ENCODE results near the gene CLIP1. TPM values are rescaled to one million over a fixed set of nuclear protein-coding genes. Genes with fewer than 3 reads are reported as not detected.
"Not testable (repeated sequence)": the region's sequence is repeated elsewhere in the genome, so short reads cannot be mapped to it uniquely, and the experiment has no call there.

The CLIP1 gene
- total RNA-seq, 1 donor from 2014 or later, result 88.1 TPM

DNA sequence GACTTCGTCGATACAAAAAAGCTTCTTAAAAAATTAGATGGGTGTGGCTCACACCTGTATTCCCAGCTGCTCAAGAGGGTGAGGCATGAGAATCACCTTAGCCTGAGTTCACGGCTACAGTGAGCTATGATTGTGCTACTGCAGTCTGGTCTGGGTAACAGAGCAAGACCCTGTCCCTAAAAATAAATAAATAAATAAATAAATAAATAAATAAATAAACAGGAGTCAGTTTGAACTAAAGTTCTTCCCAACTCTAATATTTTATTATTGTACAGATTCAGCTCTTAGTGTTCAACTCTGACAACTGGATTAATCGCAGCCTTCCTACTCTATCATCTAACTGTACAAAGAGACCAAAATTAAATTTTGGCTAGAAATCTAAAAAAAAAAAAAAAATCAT lies 12.7 kb upstream of the CLIP1 start:
- no peak for DNase-seq (ENCODE audit: low spot score)

DNA sequence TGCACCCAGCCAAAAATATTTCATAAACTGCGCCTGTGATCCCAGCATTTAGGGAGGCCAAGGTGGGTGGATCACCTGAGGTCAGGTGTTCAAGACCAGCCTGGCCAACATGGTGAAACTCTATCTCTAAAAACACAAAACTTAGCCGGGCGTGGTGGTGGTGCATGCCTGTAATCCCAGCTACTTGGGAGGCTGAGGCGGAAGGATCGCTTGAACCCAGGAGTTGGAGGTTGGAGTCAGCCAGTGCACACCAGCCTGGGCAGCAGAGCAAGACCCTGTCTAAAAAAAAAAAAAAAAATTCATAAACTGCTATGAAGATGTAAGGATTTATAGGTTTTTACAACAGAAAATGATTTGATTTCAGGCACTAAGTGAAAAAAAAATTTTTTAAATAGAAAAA lies 6.6 kb upstream of the CLIP1 start:
- not testable (repeated sequence) for DNase-seq (ENCODE audit: low spot score)

DNA sequence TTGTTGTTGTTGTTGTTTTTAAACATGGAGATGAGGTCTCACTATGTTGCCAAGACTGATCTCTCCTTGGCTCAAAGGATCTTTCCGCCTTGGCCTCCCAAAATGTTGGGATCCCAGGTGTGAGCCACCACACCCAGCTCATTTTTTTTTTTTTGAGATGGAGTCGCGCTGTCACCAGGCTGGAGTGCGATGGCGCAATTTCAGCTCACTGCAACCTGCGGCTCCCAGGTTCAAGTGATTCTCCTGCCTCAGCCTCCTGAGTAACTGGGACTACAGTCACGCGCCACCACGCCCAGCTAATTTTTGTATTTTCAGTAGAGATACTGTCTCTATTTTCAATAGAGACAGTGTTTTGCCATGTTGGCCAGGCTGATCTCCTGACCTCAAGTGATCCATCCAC lies 4.9 kb upstream of the CLIP1 start:
- DNase-seq (ENCODE audit: low spot score), result no peak

DNA sequence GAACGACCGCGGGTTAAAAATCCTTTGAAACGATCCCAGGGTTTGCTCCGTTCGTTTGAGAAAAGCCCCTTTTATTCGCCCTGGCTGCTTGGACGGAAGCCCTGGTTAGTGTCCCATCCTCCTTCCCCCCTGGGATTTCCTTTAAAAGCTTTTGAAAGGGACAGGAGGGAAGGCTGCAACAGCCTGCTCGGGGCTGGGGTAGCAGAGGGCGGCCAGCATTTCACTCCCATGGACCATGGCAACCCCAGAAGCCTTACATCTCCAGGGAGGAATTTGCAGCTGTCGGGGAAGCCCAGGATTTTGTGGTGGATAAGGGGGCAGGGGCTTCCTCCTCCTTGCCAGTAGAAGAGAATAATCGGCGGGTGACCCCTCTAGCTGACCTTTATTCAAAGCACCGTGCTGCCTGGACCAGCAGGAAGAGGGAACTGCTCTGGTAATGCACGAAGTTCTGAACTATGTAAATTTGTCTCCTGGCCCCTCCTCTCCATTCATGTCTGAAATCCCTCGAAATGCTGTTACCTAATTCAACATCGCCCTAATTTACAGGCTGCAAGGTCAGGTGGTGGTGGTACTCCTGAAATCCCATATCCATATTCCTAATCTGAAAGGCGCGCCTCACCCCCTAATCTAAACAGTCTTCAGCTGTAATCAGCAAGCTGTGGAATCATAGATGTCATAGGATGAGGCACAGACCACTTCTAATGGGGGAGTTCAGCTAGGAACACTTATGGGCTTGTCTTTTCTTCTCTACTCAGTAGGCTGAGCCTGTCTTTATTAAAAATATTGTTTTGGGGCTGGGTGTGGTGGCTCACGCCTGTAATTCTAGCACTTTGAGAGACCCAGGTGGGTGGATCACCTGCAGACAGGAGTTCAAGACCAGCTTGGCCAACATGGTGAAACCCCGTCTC lies 1.0 kb upstream of the CLIP1 start:
- DNase-seq (ENCODE audit: low spot score), result peak; percentile 44

DNA sequence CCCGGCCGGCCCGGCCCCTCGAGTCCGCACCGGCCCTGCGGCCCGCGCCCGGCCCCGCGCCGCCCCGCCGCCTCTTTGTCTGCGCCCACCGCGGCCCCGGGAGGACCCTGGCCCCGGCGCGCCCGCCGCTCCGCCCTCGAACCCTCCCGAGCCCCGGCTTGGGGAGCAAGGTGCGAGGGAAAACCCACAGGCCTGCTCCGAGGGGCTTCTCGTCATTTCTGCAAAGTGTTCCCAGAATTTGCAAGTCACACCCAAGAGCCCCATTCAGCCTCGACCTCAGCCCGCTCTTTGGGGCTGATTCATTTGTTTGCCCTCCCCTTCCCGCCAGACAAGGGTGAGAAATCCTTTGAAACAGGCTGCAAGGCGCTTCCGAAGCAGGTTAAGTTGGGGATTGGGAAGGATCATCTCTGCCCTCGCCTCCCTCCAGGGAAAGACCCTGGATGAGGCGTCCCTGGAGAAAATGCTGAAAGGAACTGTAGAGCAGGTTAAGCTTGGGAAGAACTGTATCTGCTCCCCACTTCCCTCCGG lies 325 bp upstream of the CLIP1 start:
- DNase-seq (ENCODE audit: low spot score), result peak; percentile 50

DNA sequence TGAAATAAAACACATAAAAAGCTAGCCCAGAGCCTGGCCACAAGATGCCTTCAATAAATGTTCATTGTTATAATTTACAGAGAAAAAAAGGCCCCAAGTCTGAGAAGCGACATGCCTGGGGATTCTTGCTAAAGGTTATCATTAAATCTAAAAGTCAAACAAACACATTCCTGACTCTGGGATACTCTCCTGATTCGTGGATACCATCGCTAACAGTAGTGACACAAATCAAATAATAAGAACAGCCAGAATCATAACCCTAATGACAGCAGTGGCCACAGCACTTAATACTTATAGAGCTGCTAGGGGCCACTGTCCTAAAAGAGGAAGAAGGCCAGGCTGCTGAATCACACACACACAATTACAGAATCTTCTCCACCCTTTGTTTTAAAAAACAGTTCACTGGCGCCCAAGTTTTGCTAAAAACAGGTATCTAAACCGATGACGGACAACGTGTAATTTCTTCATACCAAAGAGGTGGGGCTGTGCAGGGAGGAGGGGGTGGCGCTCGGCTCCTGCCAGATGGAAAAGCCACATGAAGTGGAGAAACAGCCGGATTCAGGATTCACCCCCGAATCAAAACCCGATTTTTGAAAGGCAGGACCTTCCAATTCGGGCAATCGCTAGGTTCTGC lies 1.2 kb downstream of the CLIP1 start:
- DNase-seq (ENCODE audit: low spot score), result peak; percentile 52

DNA sequence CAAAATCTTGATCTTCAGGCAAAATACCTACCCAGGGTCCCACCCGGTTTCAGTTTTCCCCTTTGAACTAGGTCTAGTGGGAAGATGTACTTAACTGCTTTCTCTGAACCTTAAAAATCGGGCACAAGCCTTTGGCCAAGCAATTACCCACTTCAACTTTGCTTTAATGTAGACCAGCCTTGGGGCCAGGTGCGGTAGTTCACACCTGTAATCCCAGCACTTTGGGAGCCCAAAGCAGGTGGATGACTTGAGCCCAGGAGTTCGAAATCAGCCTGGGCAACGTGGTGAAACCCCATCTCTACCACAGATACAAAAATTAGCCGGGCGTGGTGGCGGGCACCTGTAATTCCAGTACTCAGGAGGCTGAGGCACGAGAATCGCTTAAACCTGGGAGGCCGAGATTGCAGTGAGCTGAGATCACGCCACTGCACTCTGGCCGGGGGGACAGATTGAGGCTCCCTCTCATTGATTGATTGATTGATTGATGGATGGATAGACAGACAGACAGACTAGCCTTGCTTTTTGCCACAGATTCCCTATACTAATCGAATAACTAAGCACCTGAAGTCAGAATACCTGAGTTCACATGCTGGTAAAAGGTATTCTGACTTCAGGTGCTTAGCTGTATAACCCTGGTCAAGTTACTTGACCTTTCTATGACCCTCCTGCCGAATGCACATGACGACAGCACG lies 1.9 kb downstream of the CLIP1 start:
- no peak for DNase-seq (ENCODE audit: low spot score)

DNA sequence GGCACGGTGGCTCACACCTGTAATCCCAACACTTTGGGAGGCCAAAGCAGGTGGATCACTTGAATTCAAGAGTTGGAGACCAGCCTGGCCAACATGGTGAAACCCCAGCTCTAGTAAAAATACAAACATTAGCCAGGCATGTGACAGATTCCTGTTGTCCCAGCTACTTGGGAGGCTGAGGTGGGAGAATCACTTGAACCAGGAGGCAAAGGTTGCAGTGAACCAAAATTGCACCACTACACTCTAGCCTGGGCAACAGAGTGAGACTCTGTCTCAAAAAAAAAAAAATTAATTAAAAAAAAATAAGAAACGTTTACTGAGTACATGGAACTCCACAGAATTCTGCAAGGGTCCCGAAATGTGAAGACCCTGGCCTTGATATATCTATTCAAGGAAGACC lies 3.4 kb downstream of the CLIP1 start:
- DNase-seq (ENCODE audit: low spot score), result not testable (repeated sequence)

DNA sequence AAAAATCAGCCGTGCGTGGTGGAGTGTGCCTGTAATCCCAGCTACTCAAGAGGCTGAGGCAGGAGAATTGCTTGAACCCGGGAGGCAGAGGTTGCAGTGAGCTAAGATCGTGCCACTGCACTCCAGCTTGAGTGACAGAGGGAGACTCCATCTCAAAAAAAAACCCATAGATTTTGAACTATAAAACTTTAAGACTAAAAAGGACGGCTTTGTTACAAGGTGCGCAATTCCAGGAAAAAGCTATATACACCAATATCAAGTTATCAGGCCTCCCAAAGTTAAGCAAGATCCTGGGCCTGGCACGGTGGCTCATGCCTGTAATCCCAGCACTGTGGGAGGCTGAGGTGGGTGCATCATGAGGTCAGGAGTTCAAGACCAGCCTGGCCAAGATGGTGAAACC lies 6.8 kb downstream of the CLIP1 start:
- DNase-seq (ENCODE audit: low spot score), result not testable (repeated sequence)

DNA sequence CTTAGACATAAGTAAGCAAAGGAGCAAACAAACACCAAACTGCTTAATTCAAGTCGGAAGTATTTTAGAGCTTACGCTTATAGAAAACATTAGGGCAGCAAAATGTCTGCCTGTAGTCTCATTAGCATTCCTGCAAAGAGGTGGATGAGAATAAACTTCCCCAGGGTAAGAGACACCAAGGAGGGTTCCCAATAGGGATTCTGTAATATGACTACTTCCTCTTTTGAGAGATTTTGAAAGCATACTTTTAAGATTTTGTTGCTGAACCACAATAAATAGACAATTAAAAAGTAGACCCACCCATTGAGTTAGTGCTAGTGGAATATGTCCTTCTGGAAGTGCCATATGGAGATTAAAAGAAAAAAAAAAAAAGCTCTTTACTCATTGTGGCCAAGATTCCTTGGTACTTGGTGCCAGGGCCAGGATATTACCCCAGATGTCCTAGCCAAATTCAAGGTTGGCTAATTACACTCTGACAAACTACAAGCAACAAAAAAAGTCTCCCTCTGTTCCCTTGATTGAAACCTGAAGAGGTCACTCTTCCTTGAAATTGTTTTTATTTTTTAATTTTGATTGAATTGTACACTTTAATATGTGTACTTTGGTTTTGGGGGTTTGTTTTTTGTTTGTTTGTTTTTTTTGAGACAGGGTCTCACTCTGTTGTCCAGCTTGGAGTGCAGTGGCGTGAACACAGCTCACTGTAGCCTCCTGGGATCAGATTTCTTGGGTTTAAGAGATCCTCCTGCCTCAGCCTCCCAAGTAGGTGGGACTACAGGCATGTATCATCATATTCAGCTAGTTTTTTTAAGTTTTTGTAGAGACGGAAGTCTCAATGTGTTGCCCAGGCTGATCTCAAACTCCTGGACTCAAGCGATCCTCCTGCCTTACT lies 8.7 kb downstream of the CLIP1 start:
- no peak for DNase-seq (ENCODE audit: low spot score)

DNA sequence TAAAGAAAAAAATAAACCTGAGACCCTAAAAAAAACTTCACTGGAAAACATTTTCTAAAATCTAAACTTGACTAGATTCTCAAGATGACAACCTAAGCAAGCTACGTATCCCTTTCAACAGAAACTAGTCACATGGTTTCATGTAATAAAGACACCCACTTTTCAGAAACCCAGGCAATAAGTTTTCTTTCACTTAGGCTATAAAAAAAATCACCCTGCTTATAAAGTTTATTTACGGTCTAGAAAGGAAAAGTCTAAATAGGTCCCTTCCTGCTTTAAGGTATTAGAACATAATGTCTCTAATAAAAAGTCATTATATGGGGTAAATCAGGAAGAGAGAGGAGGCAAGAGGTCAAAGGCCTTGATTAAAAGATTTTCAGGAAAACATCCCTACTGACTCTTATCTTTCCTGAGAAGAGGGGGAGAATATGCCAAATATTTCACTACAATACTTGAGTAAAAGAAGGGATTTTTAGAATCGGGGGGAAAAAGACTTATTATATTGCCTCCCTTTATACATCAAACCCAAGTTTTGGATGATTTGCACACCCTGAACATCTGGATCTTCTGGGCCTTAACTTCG lies 9.5 kb downstream of the CLIP1 start:
- no peak for DNase-seq (ENCODE audit: low spot score)

DNA sequence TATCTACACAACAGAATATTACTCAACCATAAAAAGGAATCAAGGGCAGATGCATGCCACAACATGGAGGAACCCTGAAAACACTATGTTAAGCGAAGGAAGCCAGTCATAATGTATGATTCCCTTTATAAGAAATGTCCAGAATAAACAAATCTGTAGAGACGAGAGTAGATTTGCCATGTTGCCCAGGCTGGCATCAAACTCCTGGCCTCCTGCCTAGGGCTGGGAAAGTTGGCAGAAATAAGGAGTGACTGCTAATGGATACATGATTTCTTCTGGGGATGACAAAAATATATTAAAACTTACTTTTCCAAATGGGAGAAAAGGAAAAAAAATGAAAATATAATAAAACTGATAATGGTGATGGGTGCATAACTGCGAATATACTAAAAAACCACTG lies 10.9 kb downstream of the CLIP1 start:
- no peak for DNase-seq (ENCODE audit: low spot score)

DNA sequence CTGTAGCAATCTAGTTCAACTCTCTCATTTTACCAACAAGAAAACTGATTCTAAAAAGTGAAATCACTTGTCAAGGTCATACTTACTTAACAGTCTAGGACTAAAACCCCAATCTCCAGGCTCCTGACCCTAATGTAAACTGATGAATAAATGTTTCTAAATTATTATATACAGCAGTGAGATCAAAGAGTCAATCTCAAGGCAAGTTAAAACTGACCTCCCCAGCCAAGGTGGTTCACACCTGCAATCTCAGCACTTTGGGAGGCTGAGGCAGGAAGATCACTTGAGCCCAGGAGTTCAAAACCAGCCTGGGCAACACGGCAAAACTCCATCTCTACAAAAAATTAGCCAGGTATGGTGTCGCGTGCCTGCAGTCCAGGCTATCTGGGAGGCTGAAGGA lies 15.3 kb downstream of the CLIP1 start:
- DNase-seq (ENCODE audit: low spot score), result no peak

DNA sequence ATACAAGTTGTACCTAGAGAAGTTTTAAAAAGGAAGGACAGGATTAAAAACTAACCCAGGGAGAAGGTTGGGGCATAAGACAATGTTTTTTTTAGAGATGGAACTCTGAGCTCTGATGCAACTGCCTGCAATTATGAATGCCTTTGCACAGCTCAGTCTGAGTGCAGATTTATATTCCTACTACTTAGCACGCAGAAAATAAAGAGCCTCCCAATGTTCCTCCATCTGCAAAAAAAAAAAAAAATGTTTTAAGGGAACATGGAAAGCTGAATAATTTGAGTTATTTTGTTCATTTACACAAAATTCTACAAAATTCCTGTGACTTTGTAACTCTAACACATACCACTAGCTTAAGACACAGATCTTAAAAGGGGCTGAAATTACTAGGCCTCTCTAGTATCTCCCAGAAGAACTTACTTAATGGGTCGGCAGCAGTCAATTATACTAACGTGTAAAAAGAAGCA lies 15.7 kb downstream of the CLIP1 start:
- peak; percentile 14 for DNase-seq (ENCODE audit: low spot score)

DNA sequence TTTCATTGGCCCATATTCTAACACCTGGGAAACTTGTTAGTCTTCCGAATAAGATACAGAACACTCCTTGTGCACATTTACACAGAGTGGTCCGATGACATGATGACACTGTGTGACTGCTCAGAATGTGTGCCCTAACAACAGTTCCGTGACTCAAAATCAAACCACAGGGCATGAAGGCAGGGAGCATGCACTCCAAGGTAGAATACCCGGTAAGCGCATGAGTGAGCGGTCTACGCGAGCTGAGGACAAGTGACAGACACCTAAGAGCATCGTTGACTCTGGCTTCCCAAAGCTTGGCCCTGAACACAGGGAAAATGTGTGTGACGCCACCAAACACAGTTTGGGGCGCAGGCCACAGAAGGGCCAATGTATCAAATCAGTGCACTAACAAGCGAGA lies 18.6 kb downstream of the CLIP1 start:
- DNase-seq (ENCODE audit: low spot score), result no peak

DNA sequence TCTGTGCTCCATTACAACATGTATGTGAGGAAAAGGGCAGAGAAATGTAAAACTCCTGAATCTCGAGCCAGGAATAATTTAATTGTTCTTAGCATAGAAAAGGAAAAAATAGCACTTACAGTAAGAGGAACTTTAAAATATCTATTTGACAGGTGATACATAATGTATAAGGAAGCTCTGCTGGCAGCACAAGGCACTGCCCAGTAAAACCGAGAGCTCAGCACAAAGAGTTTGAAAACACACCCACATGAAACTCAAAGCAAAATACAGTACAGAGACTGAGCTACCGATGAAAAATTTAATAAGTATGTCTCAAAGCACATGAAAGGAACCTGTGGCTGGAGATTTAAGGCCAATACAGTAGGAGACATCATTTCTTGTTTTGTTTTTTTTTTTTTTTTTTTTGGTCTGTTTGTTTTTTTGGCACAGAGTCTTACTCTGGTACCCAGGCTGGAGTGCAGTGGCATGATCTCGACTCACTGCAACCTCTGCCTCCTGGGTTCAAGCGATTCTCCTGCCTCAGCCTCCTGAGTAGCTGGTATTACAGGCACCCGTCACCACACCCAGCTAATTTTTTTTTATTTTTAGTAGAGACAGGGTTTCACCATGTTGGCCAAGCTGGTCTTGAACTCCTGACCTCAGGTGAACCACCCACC lies 19.2 kb downstream of the CLIP1 start:
- no peak for DNase-seq (ENCODE audit: low spot score)

DNA sequence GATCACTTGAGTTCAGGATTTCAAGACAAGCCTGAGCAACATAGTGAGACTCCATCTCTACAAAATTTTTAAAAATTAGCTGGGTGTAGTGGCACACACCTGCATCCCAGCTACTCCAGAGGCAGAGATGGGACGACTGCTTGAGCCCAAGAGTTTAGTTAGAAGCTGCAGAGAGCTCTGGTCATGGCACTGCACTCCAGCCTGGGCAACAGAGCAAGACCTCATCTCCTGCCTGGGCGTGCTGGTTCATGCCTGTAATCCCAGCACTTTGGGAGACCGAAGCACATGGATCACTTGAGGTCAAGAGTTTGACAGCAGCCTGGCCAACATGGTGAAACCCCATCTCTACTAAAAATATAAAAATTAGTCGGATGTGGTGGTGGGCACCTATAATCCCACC lies 20.2 kb downstream of the CLIP1 start:
- DNase-seq (ENCODE audit: low spot score), result no peak

DNA sequence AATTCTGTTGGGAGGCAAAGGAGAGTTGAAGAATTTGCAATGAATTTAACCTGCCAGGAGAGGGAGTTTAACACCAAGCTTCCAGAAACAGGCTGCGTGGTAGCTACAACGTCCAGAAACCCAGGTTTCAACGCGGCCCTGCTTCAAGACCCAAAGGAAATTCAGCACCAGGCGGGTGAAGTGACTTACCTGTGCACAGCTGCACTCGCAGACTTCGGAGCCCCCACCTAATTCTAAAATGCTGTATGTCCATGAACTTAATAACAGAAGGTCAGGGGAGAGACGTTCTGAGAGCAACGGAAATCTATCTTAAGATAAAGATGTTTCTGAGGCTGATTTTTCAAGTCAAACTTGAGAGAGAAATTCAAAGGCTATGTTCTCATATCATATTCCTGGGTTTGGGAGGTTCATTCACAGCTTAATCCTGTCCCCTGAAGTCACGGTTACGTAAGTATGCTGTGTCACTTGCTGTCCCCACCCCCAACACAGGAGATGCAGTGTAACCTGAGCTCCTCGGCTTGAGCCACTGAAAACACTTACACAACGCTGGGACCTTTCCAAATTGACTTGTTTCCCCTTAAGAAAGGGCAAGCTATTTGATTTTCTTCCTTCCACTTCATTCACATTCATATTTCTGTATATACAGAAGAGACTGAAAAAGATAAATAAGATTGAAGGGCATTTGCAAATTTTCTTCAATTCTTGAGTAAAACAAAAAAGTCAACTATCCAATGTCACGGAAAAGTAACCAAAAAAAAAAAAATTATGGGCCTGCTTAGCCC lies 22.7 kb downstream of the CLIP1 start:
- DNase-seq (ENCODE audit: low spot score), result peak; percentile 84

DNA sequence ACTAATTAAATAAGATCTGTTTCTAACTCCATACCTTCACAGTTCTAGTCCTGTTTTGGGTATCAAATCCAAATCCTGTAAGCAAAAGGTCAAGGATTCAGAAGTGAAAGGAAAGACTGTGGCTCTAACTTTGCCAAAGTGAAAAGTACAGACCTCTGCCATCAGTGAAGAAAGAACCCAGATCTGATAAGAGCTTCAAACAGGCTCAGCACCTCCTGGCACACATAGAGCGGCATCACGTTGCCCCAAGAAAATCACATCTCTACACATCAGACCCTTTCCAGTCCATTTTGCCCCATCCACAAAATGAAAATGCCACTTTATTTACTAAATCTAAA lies 23.2 kb downstream of the CLIP1 start:
- no peak for DNase-seq (ENCODE audit: low spot score)

DNA sequence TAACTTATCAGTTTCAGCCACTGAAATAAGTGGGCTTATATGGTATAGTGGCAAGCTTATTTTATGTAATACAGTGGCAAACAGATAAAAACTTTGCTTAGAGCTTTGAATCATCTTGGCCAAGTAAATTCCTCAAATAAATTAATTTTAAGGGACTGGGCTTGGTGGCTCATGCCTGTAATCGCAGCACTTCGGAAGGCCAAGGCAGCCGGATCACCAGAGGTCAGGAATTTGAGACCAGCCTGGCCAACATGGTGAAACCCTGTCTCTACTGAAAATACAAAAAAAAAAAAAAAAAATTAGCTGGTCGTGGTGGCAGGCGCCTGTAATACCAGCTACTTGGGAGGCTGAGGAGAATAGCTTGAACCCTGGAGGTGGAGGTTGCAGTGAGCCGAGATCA lies 24.5 kb downstream of the CLIP1 start:
- not testable (repeated sequence) for DNase-seq (ENCODE audit: low spot score)
